ENCODE results near the gene RAI14. TPM values are rescaled to one million over a fixed set of nuclear protein-coding genes. Genes with fewer than 3 reads are reported as not detected.
"Not testable (repeated sequence)": the region's sequence is repeated elsewhere in the genome, so short reads cannot be mapped to it uniquely, and the experiment has no call there.

RAI14 gene
- total RNA-seq, 1 experiment from 2014 or later = 23.6 TPM

DNA sequence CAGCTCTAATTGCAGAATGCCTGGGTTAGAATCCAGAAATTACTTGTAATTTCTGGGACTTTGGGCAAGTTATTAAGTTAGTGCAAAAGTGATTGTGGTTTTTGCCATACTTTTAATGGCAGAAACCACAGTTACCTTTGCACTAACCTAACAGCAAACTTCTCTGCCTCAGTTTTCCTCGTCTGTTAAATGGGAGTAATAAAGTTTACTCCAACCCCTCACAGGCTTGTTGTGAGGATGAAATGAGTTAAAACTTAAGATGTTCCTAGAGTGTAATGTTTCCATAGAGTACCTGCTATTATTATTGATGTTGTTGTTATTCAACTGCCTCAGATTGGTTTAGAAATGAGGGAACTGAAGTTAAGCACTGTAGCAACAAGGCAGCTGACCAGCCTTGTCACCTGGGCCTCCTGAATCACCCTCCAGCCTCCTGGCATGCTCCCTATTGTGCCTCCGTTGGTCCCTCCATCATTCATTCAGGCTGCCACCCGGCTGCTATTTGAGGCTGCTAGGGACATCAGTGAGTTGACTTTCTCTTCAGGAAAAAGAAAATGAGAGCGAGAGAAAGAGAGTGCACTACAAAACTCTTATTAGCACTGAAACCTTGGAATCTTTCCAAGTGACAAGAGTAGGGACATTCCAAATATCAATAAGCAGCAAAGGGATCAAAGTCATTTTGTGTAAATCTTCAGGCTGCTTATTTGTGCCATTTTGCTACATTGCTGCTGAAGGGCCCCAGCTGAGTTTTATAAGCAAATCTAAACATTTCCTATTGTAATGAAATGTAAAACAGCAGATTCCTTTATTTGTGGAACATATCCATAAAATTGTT is 116.4 kb downstream of the RAI14 start:
- no TSS peak for BruUV-seq (replicated peaks)
- TF ChIP-seq, protein P1, sequence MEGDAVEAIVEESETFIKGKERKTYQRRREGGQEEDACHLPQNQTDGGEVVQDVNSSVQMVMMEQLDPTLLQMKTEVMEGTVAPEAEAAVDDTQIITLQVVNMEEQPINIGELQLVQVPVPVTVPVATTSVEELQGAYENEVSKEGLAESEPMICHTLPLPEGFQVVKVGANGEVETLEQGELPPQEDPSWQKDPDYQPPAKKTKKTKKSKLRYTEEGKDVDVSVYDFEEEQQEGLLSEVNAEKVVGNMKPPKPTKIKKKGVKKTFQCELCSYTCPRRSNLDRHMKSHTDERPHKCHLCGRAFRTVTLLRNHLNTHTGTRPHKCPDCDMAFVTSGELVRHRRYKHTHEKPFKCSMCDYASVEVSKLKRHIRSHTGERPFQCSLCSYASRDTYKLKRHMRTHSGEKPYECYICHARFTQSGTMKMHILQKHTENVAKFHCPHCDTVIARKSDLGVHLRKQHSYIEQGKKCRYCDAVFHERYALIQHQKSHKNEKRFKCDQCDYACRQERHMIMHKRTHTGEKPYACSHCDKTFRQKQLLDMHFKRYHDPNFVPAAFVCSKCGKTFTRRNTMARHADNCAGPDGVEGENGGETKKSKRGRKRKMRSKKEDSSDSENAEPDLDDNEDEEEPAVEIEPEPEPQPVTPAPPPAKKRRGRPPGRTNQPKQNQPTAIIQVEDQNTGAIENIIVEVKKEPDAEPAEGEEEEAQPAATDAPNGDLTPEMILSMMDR (conservative IDR thresholded peaks at IDR 0.05; ENCODE audit: low read depth, low read length) = no peak
- TF ChIP-seq EZH2 (IDR thresholded peaks at IDR 0.05; ENCODE audit: borderline replicate concordance, low read depth, low read length, poor library complexity, severe bottlenecking) = no peak

DNA sequence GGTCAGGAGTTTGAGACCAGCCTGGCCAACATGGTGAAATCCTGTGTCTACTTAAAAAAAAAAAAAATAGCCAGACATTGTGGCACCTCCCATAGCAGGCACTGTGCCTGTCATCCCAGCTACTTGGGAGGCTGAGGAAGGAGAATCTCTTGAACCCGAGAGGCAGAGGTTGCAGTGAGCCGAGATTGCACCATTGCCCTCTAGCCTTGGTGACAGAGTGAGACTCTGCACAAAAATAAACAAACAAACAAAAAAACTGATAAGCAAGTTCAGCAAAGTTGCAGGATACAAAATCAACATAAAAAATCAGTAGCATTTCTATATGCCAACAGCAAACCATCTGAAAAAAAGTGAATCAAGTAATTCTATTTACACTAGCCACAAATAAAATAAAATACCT is 118.0 kb downstream of the RAI14 start:
- Histone ChIP-seq H3K4me3 (ENCODE audit: low read depth, low read length, poor library complexity, severe bottlenecking) (no peak overlapping the region), H3K27ac (ENCODE audit: low read depth, low read length, poor library complexity, severe bottlenecking) (no peak overlapping the region), H3K4me1 (ENCODE audit: insufficient read depth, low read length, poor library complexity, severe bottlenecking) (no peaks in the 10 kb centered on the region), H3K9me3 (ENCODE audit: low read depth, low read length, poor library complexity, severe bottlenecking) (no peaks in the 10 kb centered on the region), H3K36me3 (ENCODE audit: insufficient read depth, low read length, poor library complexity, severe bottlenecking) (no peaks in the 10 kb centered on the region), H3K27me3 (replicated peaks; ENCODE audit: insufficient read depth, low read depth, low read length, poor library complexity) (no peaks in the 10 kb centered on the region)
- no TSS peak for BruUV-seq (replicated peaks)
- ChIA-PET CTCF (no interaction called here), POLR2A (ENCODE audit: low non-redundant PET) (no interaction called here)
- intact Hi-C loops (cut with micrococcal nuclease; ENCODE audit: unreplicated experiment) = no loop called here
- DNase-seq (ENCODE audit: low spot score) = no peak
- no peak for TF ChIP-seq EZH2 (IDR thresholded peaks at IDR 0.05; ENCODE audit: borderline replicate concordance, low read depth, low read length, poor library complexity, severe bottlenecking)
- TF ChIP-seq, protein P1 (conservative IDR thresholded peaks at IDR 0.05; ENCODE audit: low read depth, low read length) = no peak

More for the DNA sequence above, 116.4 kb downstream of the RAI14 start:
- Histone ChIP-seq H3K36me3 (ENCODE audit: insufficient read depth, low read length, poor library complexity, severe bottlenecking) (no peaks in the 10 kb centered on the region), H3K27me3 (replicated peaks; ENCODE audit: insufficient read depth, low read depth, low read length, poor library complexity) (no peaks in the 10 kb centered on the region), H3K9me3 (ENCODE audit: low read depth, low read length, poor library complexity, severe bottlenecking) (no peaks in the 10 kb centered on the region), H3K27ac (ENCODE audit: low read depth, low read length, poor library complexity, severe bottlenecking) (no peak overlapping the region), H3K4me1 (ENCODE audit: insufficient read depth, low read length, poor library complexity, severe bottlenecking) (no peaks in the 10 kb centered on the region), H3K4me3 (ENCODE audit: low read depth, low read length, poor library complexity, severe bottlenecking) (no peak overlapping the region)
- ChIA-PET CTCF (no interaction called here), POLR2A (ENCODE audit: low non-redundant PET) (no interaction called here)
- no peak for DNase-seq (ENCODE audit: low spot score)
- intact Hi-C loops (cut with micrococcal nuclease; ENCODE audit: unreplicated experiment) = no loop called here

DNA sequence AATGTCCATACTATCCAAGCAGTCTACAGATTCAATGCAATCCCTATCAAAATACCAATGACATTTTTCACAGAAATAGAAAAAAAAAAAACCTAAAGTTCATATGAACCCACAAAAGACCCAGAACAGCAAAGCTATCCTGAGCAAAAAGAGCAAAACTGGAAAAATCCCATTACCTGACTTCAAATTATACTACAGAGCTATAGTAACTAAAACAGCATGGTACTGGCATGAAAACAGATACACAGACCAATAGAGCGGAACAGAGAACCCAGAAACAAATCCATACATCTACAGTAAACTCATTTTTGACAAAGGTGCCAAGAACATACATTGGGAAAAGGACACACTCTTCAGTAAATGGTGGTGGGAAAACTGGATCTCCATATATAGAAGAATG is 118.5 kb downstream of the RAI14 start:
- CTCF ChIA-PET; H3K4me3 ChIP-seq (ENCODE audit: low read depth, low read length, poor library complexity, severe bottlenecking): not testable (repeated sequence)

DNA sequence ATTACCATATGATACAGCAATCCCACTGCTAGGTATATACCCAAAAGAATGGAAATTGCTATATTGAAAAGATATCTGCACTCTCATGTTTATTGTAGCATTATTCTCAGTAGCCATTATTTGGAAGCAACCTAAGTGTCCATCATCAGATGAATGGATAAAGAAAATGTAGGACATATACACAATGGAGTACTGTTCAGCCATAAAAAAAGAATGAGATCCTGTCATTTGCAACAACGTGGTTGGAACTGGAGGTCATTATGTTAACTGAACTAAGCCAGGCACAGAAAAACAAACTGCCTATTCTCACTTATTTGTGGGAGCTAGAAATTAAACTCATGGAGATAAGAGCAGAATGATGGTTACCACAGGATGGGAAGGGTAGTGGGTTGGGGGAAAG is 119.8 kb downstream of the RAI14 start:
- no TSS peak for BruUV-seq (replicated peaks)
- Histone ChIP-seq H3K9me3 (ENCODE audit: low read depth, low read length, poor library complexity, severe bottlenecking) (no peaks in the 10 kb centered on the region), H3K27me3 (replicated peaks; ENCODE audit: insufficient read depth, low read depth, low read length, poor library complexity) (no peaks in the 10 kb centered on the region), H3K4me3 (ENCODE audit: low read depth, low read length, poor library complexity, severe bottlenecking) (no peak overlapping the region), H3K27ac (ENCODE audit: low read depth, low read length, poor library complexity, severe bottlenecking) (no peak overlapping the region), H3K4me1 (ENCODE audit: insufficient read depth, low read length, poor library complexity, severe bottlenecking) (no peaks in the 10 kb centered on the region), H3K36me3 (ENCODE audit: insufficient read depth, low read length, poor library complexity, severe bottlenecking) (no peaks in the 10 kb centered on the region)
- no peak for DNase-seq (ENCODE audit: low spot score)
- CTCF ChIA-PET = no interaction called here
- POLR2A ChIA-PET (ENCODE audit: low non-redundant PET) = no interaction called here
- TF ChIP-seq EZH2 (IDR thresholded peaks at IDR 0.05; ENCODE audit: borderline replicate concordance, low read depth, low read length, poor library complexity, severe bottlenecking) = no peak
- TF ChIP-seq, protein P1 (conservative IDR thresholded peaks at IDR 0.05; ENCODE audit: low read depth, low read length) = no peak
- intact Hi-C loops (cut with micrococcal nuclease; ENCODE audit: unreplicated experiment) = no loop called here

More for the DNA sequence above, 118.5 kb downstream of the RAI14 start:
- H3K4me1 ChIP-seq (ENCODE audit: insufficient read depth, low read length, poor library complexity, severe bottlenecking); DNase-seq (ENCODE audit: low spot score); H3K27me3 ChIP-seq (replicated peaks; ENCODE audit: insufficient read depth, low read depth, low read length, poor library complexity); BruUV-seq (replicated peaks); H3K36me3 ChIP-seq (ENCODE audit: insufficient read depth, low read length, poor library complexity, severe bottlenecking); intact Hi-C loops (cut with micrococcal nuclease; ENCODE audit: unreplicated experiment); POLR2A ChIA-PET (ENCODE audit: low non-redundant PET); H3K27ac ChIP-seq (ENCODE audit: low read depth, low read length, poor library complexity, severe bottlenecking); H3K9me3 ChIP-seq (ENCODE audit: low read depth, low read length, poor library complexity, severe bottlenecking): not testable (repeated sequence)

All from A673 (cell line).